Right lobe of liver (tissue), 4 donors: ENCODE results near the gene RTP5.

ENCODE experiments used
- CTCF ChIP-seq, 4 donors: fragments of 200-600 bp in 3 of 4; fragments of 450-650 bp in 1 of 4; IDR thresholded peaks; one replicate each; pipeline versions ENCODE4 v1.5.1 to v1.8.0; 2016 to 2022; ENCODE audit warnings: antibody characterized with exemption in 4 of 4, mild to moderate bottlenecking in 2 of 4
- POLR2A ChIP-seq: fragments of 450-650 bp; IDR thresholded peaks from one replicate; pipeline ENCODE4 v1.6.1; 2017; ENCODE audit warnings: antibody characterized with exemption, mild to moderate bottlenecking
- donor health status: DM: no; HTN: no; CAD: no.
- donor health status: DM: no; HTN: no; CAD: no.
- donor health status: DM: no; HTN: yes; CAD: no.

DNA sequence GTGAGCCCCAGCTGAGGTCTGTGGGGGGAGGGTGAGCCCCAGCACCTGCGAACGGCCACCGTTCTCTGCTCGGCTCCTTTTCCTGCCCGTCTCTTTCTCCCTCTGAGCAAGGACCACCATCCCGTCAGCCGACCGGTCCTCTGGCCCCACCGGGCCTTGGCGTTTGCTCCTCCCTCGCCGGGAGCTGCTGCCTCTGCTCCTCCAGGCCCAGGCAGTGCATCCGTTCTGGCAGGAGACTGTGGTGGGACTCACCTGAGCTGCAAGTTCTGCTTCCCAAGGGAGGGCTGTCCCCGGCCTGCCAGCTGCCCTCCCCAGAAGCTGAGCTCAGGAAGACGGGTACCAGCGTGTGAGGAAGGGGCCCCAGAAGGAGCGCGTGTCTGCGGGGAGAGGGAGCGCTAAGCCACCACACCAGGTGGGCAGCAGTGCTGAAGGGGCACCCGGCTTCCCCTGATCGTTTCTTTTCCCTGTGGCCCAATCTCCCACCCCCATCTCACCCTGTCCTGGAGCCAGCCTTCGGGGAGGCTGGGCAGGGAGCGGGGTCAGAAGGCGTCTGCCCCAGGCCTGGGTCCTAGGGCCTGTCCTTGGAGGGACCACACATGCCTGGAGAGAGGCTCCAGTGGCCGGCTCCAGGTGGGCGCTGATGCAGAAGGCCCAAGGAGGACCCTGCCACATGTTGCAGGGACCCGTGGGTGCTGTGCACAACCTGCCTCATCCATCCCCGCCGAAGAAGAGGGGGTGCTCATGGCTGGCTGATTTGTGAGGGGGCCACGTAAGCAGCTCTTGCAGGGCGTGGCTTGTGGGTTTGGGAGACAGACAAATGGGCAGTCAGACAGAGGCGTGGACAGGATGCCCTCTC is 2.5 kb upstream of the RTP5 start:
- TF ChIP-seq CTCF (IDR thresholded peaks at IDR 0.05) (no peak), POLR2A (no peak)
